IMR-90 (cell line): Measurements from ENCODE around the gene CFAP119. TPM values are rescaled to one million over a fixed set of nuclear protein-coding genes. Genes with fewer than 3 reads are reported as not detected.

ENCODE experiments used
- ATAC-seq: fragments of 200-7000 bp; cut with Tn5 transposase; 2 replicates; pipeline ENCODE4 v1.9.1; 2020; ENCODE audit warnings: low read depth, mild to moderate bottlenecking, moderate library complexity
- BruUV-seq: library from RNA; stranded (reverse); fragments of 400-500 nt; replicated peaks from 2 replicates; lab custom pipeline; 2021; lab: Mats Ljungman, UMichigan
- CTCF ChIA-PET: fragments of 300-600 bp; formaldehyde crosslinking; extraction: SDS; loops from one replicate; lab custom pipeline; 2021; ENCODE audit warnings: antibody characterized with exemption; lab: Yijun Ruan, JAX
- POLR2A ChIA-PET: fragments of 300-600 bp; sonication (Branson Sonifier 250); formaldehyde crosslinking; loops from one replicate; lab custom pipeline; 2022; ENCODE audit warnings: antibody characterized with exemption; ENCODE audit not compliant: unreplicated experiment; lab: Charles Lee
- DNase-seq: peaks from one replicate; pipeline ENCODE4 v3.0.0; 2013
- H2AFZ ChIP-seq: replicated peaks from 2 replicates; pipeline ENCODE3; 2013; ENCODE audit warnings: low read length, mild to moderate bottlenecking; ENCODE audit not compliant: poor library complexity
- H2AK5ac ChIP-seq: 2 replicates; pipeline ENCODE4 v1.6.1; 2013; ENCODE audit warnings: low read depth, low read length, inconsistent platforms
- H2AK9ac ChIP-seq: replicated peaks from 2 replicates; pipeline ENCODE3; 2013; ENCODE audit warnings: mild to moderate bottlenecking, low read depth, low read length, moderate library complexity; ENCODE audit not compliant: poor library complexity
- H2BK120ac ChIP-seq: 2 replicates; pipeline ENCODE4 v1.6.1; 2013; ENCODE audit warnings: low read depth, low read length, inconsistent platforms
- H2BK15ac ChIP-seq: 3 replicates; pipeline ENCODE4 v1.6.1; 2013; ENCODE audit warnings: low read depth, low read length, inconsistent platforms
- H2BK20ac ChIP-seq: 2 replicates; pipeline ENCODE4 v1.6.1; 2013; ENCODE audit warnings: low read depth, mild to moderate bottlenecking, inconsistent platforms, low read length, moderate library complexity
- H2BK5ac ChIP-seq: 2 replicates; pipeline ENCODE4 v1.6.1; 2013; ENCODE audit warnings: mild to moderate bottlenecking, low read depth, low read length, inconsistent platforms; ENCODE audit not compliant: poor library complexity, severe bottlenecking
- H3K14ac ChIP-seq: replicated peaks from 2 replicates; pipeline ENCODE4 v1.6.1; 2013; ENCODE audit warnings: low read depth, low read length, inconsistent platforms
- H3K18ac ChIP-seq: 2 replicates; pipeline ENCODE4 v1.6.1; 2013; ENCODE audit warnings: low read depth, low read length, control low read depth
- H3K23ac ChIP-seq: 2 replicates; pipeline ENCODE4 v1.6.1; 2013; ENCODE audit warnings: low read depth, low read length, inconsistent platforms
- H3K27ac ChIP-seq: 2 replicates; pipeline ENCODE4 v1.5.1; 2013; ENCODE audit warnings: mild to moderate bottlenecking, control low read depth, low read length; ENCODE audit not compliant: insufficient read depth
- H3K27me3 ChIP-seq: 2 replicates; pipeline ENCODE4 v1.6.1; 2013; ENCODE audit warnings: low read length; ENCODE audit not compliant: control insufficient read depth, insufficient read depth
- H3K36me3 ChIP-seq: 2 replicates; pipeline ENCODE4 v1.6.1; 2013; ENCODE audit warnings: low read length, mixed read lengths; ENCODE audit not compliant: control insufficient read depth, insufficient read depth
- H3K4ac ChIP-seq: 2 replicates; pipeline ENCODE4 v1.6.1; 2013; ENCODE audit warnings: low read depth, low read length, inconsistent platforms
- H3K4me1 ChIP-seq: 2 replicates; pipeline ENCODE4 v1.6.1; 2013; ENCODE audit warnings: low read length, mixed read lengths; ENCODE audit not compliant: control insufficient read depth, insufficient read depth
- H3K4me2 ChIP-seq: 2 replicates; pipeline ENCODE4 v1.6.1; 2013; ENCODE audit warnings: low read depth, mild to moderate bottlenecking, control low read depth, low read length, moderate library complexity
- H3K4me3 ChIP-seq: 2 replicates; pipeline ENCODE4 v1.5.1; 2013; ENCODE audit warnings: low read depth, mild to moderate bottlenecking, control low read depth, low read length, moderate library complexity; ENCODE audit not compliant: insufficient read depth
- H3K56ac ChIP-seq: 2 replicates; pipeline ENCODE4 v1.6.1; 2013; ENCODE audit warnings: low read length, inconsistent platforms; ENCODE audit not compliant: insufficient read depth; ENCODE audit errors: extremely low read depth
- H3K79me1 ChIP-seq, 2 experiments: 2 replicates each; pipeline ENCODE4 v1.6.1; 2013; ENCODE audit warnings: low read length in 2 of 2, inconsistent platforms in 1 of 2, low read depth in 1 of 2
- H3K9ac ChIP-seq: 2 replicates; pipeline ENCODE4 v1.6.1; 2013; ENCODE audit warnings: low read depth, low read length, control low read depth
- H3K9me1 ChIP-seq: 2 replicates; pipeline ENCODE4 v1.6.1; 2013; ENCODE audit warnings: low read length, inconsistent platforms; ENCODE audit not compliant: insufficient read depth
- H3K9me3 ChIP-seq: 2 replicates; pipeline ENCODE4 v1.6.1; 2013; ENCODE audit warnings: low read length; ENCODE audit not compliant: control insufficient read depth, insufficient read depth
- H4K20me1 ChIP-seq: 2 replicates; pipeline ENCODE4 v1.6.1; 2013; ENCODE audit warnings: low read length, inconsistent platforms; ENCODE audit not compliant: insufficient read depth
- H4K5ac ChIP-seq: 2 replicates; pipeline ENCODE4 v1.6.1; 2013; ENCODE audit warnings: mild to moderate bottlenecking, low read depth, low read length, control low read depth
- H4K8ac ChIP-seq, 2 experiments: 2 replicates each; pipeline ENCODE4 v1.6.1; 2013; ENCODE audit warnings: low read depth in 2 of 2, low read length in 2 of 2, control low read depth in 1 of 2, inconsistent platforms in 1 of 2
- H4K91ac ChIP-seq: 2 replicates; pipeline ENCODE4 v1.6.1; 2013; ENCODE audit warnings: low read depth, low read length, inconsistent platforms; ENCODE audit not compliant: insufficient read depth
- MAZ ChIP-seq: IDR thresholded peaks from 2 replicates; pipeline ENCODE4 v1.6.1; 2012; ENCODE audit warnings: low read depth, mild to moderate bottlenecking, low read length, improper control_type of control experiment, moderate library complexity, borderline replicate concordance
- MXI1 ChIP-seq: IDR thresholded peaks from 2 replicates; pipeline ENCODE4 v1.6.1; 2012; ENCODE audit warnings: low read depth, mild to moderate bottlenecking, low read length, moderate library complexity, borderline replicate concordance
- NFE2L2 ChIP-seq: fragments of 150-350 bp; IDR thresholded peaks from 2 replicates; pipeline ENCODE4 v1.6.1; 2016; ENCODE audit warnings: low read depth, mild to moderate bottlenecking, low read length
- RCOR1 ChIP-seq: IDR thresholded peaks from 2 replicates; pipeline ENCODE4 v1.6.1; 2012; ENCODE audit warnings: mild to moderate bottlenecking, low read length, improper control_type of control experiment; ENCODE audit not compliant: insufficient replicate concordance
- RFX5 ChIP-seq: IDR thresholded peaks from 2 replicates; pipeline ENCODE4 v1.8.0; 2012; ENCODE audit warnings: low read depth, mild to moderate bottlenecking, low read length, moderate library complexity
- SMC3 ChIP-seq: fragments of 150-350 bp; IDR thresholded peaks from 2 replicates; pipeline ENCODE4 v1.6.1; 2016; ENCODE audit warnings: low read depth, mild to moderate bottlenecking, antibody characterized with exemption, low read length, moderate library complexity
- WGBS, 2 experiments: methylation state at CpG; one replicate each; pipeline versions ENCODE4 v1.1.5 to v1.1.7; 2013; ENCODE audit warnings: missing lambda C conversion rate in 2 of 2; ENCODE audit not compliant: insufficient read length in 1 of 2; ENCODE audit errors: extremely low coverage in 2 of 2; 5-methylcytosine and 5-hydroxymethylcytosine counted together
- dilution Hi-C: fragments of 300-500 bp; cut with HindIII; formaldehyde crosslinking; loops from one replicate; pipeline ENCODE4 v1.14.3; 2018; ENCODE audit warnings: low sequenced_read_pairs; ENCODE audit not compliant: unreplicated experiment
- in situ Hi-C: fragments of 300-500 bp; cut with MboI; formaldehyde crosslinking; loops from 3 replicates; pipeline ENCODE4 v1.14.3; 2019; ENCODE audit warnings: low sequenced_read_pairs, inconsistent platforms, mixed read lengths
- intact Hi-C: fragments of 100-400 bp; cut with micrococcal nuclease; formaldehyde crosslinking; loops from 2 replicates; pipeline ENCODE4 v1.10.0; 2022
- polyA plus RNA-seq, 3 experiments: library from polyadenylated mRNA; depleted of rRNA; stranded (reverse); fragments of >200 nt; gene quantifications; 2 replicates each; pipeline ENCODE4 v1.2.3, GENCODE V29; 2012; ENCODE audit warnings: low replicate concordance in 1 of 3
- total RNA-seq: library from RNA; depleted of rRNA; stranded (reverse); fragments of >200 nt; gene quantifications from 2 replicates; pipeline ENCODE4 v1.2.3, GENCODE V29; 2012
- TF ChIP-seq, protein P1 (sequence below): fragments of 150-350 bp; IDR thresholded peaks from 2 replicates; pipeline ENCODE4 v1.6.1; 2016; ENCODE audit warnings: low read depth, mild to moderate bottlenecking, low read length, moderate library complexity, borderline replicate concordance

Gene CFAP119
- total and polyA plus RNA-seq, 2 of the 4 experiments (the other 2 are of a cell fraction), result 0.90 to 7.6 TPM

- H3K9me1 ChIP-seq, result peaks cover 19% of the 10 kb centered on the region
- BruUV-seq, result no TSS peak
- no peaks in the 10 kb centered on the region for H3K27me3 ChIP-seq
- peaks cover 12 to 44% of the 10 kb centered on the region in 2 experiments for H3K79me1 ChIP-seq
- no peak overlapping the region for H4K8ac ChIP-seq
- H3K23ac ChIP-seq, result no peak overlapping the region
- peaks cover 4% of the 10 kb centered on the region; the same call in 1 of the 2 replicates for H4K20me1 ChIP-seq
- peaks cover 14% of the 10 kb centered on the region for H3K4me1 ChIP-seq
- H3K18ac ChIP-seq, result no peak overlapping the region
- no peak overlapping the region for H2AFZ ChIP-seq
- no peak overlapping the region for H4K91ac ChIP-seq
- ChIA-PET POLR2A (no interaction called here), CTCF (no interaction called here)
- H3K27ac ChIP-seq, result no peak overlapping the region
- WGBS, 2 experiments, result no CpG with 5 or more reads among the region's 2 CpGs
- peaks cover 18% of the 10 kb centered on the region for H3K36me3 ChIP-seq
- in situ Hi-C loops (no loop called here), intact Hi-C loops (no loop called here), dilution Hi-C loops (no loop called here)
- H4K5ac ChIP-seq, result no peak overlapping the region
- H3K9ac ChIP-seq, result no peak overlapping the region
- H3K4me2 ChIP-seq, result no peak overlapping the region
- ATAC-seq (no peak), DNase-seq (no peak)
- no peak overlapping the region for H3K4me3 ChIP-seq
- no peak overlapping the region for H3K4ac ChIP-seq
- no peaks in the 10 kb centered on the region for H3K9me3 ChIP-seq
- no peak overlapping the region for H2BK5ac ChIP-seq
- no peak overlapping the region for H3K14ac ChIP-seq
- no peak overlapping the region for H2BK20ac ChIP-seq
- H2BK15ac ChIP-seq, result no peak overlapping the region
- H3K56ac ChIP-seq, result no peak overlapping the region
- no peak for TF ChIP-seq RCOR1
- no peak for TF ChIP-seq MAZ
- no peak for TF ChIP-seq SMC3
- TF ChIP-seq RFX5, result no peak
- no peak for TF ChIP-seq NFE2L2
- TF ChIP-seq MXI1, result no peak
- TF ChIP-seq, protein P1, sequence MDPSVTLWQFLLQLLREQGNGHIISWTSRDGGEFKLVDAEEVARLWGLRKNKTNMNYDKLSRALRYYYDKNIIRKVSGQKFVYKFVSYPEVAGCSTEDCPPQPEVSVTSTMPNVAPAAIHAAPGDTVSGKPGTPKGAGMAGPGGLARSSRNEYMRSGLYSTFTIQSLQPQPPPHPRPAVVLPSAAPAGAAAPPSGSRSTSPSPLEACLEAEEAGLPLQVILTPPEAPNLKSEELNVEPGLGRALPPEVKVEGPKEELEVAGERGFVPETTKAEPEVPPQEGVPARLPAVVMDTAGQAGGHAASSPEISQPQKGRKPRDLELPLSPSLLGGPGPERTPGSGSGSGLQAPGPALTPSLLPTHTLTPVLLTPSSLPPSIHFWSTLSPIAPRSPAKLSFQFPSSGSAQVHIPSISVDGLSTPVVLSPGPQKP, result no peak
- H2AK9ac ChIP-seq, result no peak overlapping the region
- no peak overlapping the region for H2AK5ac ChIP-seq
- no peak overlapping the region for H2BK120ac ChIP-seq
Observed at GRCh38 chr16:30744183-30744582, 17.7 kb downstream of the CFAP119 start.
